ENCODE measurements around the gene SEC14L6.

GRCh38 chr22:30508216-30508615 lies 38.3 kb downstream of the SEC14L6 start:
- TF ChIP-seq CTCF (optimal IDR thresholded peaks at IDR 0.05 in 1 of 3, IDR thresholded peaks at IDR 0.05 in 1 of 3, conservative IDR thresholded peaks at IDR 0.05 in 1 of 3; ENCODE audit: extremely low read depth in 1 of 3, insufficient read depth in 2 of 3, low read length in 3 of 3) (no peak), EZH2 (IDR thresholded peaks at IDR 0.05; ENCODE audit: low read length) (no peak)
